A549 (cell line): ENCODE results near the gene XPR1. TPM values are rescaled to one million over a fixed set of nuclear protein-coding genes. Genes with fewer than 3 reads are reported as not detected.

Experiments used
- ATAC-seq, 2 experiments: fragments of 200-7000 bp in 1 of 2; fragments of >200 bp in 1 of 2; cut with Nextera tagmentation in 1 of 2; cut with Tn5 transposase in 1 of 2; 3 replicates each; pipeline versions ENCODE4 v1.8.0 to v1.9.1; 2018 to 2020; ENCODE audit warnings: mild to moderate bottlenecking in 1 of 2, moderate library complexity in 1 of 2
- CTCF ChIA-PET: fragments of 300-600 bp; sonication (Branson Sonifier 250); formaldehyde crosslinking; extraction: SDS; loops from one replicate; lab custom pipeline; 2021; ENCODE audit warnings: antibody characterized with exemption, inconsistent platforms; lab: Yijun Ruan, JAX
- POLR2A ChIA-PET: fragments of 350-600 bp; formaldehyde crosslinking; extraction: SDS; loops from one replicate; lab custom pipeline; 2021; ENCODE audit warnings: antibody characterized with exemption, inconsistent platforms; lab: Yijun Ruan, JAX
- DNase-seq, 2 experiments: peaks; one replicate each; pipeline versions ENCODE4 v3.0.0 to v3.0.0-alpha.2; 2011 to 2016; ENCODE audit warnings: low read depth in 1 of 2, low spot score in 1 of 2
- FAIRE-seq: peaks from 2 replicates; lab custom pipeline; 2011; peaks lifted over from hg19 to GRCh38; lab: Jason Lieb, UNC
- H3K27ac ChIP-seq, 2 experiments: fragments of >200 bp; sonication (Bioruptor Twin); formaldehyde crosslinking; 3 replicates each; pipeline ENCODE4 v1.5.1; 2016 to 2017
- H3K4me1 ChIP-seq: fragments of >200 bp; sonication (Bioruptor Twin); formaldehyde crosslinking; 3 replicates; pipeline ENCODE4 v1.6.1; 2016
- H3K4me2 ChIP-seq: fragments of >200 bp; sonication (Bioruptor Twin); formaldehyde crosslinking; 3 replicates; pipeline ENCODE4 v1.6.1; 2016
- H3K4me3 ChIP-seq: fragments of >200 bp; sonication (Bioruptor Twin); formaldehyde crosslinking; 3 replicates; pipeline ENCODE4 v1.5.1; 2016
- H3K9me3 ChIP-seq: fragments of >200 bp; sonication (Bioruptor Twin); formaldehyde crosslinking; 3 replicates; pipeline ENCODE4 v1.6.1; 2016
- BHLHE40 ChIP-seq: IDR thresholded peaks from 2 replicates; pipeline ENCODE4 v1.6.1; 2012; ENCODE audit warnings: low read depth, low read length, inconsistent platforms
- CHD4 ChIP-seq: fragments of 200-600 bp; sonication (generic); IDR thresholded peaks from 2 replicates; pipeline ENCODE4 v1.6.1; 2016; ENCODE audit warnings: antibody characterized with exemption, mild to moderate bottlenecking, borderline replicate concordance
- EHF ChIP-seq: fragments of 250-450 bp; sonication (Bioruptor Pico); IDR thresholded peaks from 2 replicates; pipeline ENCODE4 v1.5.0; 2020; ENCODE audit warnings: mild to moderate bottlenecking
- ELK1 ChIP-seq: fragments of 150-350 bp; IDR thresholded peaks from 2 replicates; pipeline ENCODE4 v1.6.1; 2014; ENCODE audit warnings: low read depth, mild to moderate bottlenecking, low read length
- EP300 ChIP-seq, 2 experiments: fragments of >200 bp; sonication (Bioruptor Twin); formaldehyde crosslinking; IDR thresholded peaks; 2 replicates in 1 of 2; 3 replicates in 1 of 2; pipeline ENCODE4 v1.6.1; 2016 to 2017
- FOSL2 ChIP-seq, 2 experiments: fragments of 450-650 bp in 1 of 2; fragments of >200 bp in 1 of 2; sonication (Bioruptor Twin) in 1 of 2; formaldehyde crosslinking; IDR thresholded peaks; 2 replicates each; pipeline versions ENCODE4 v1.5.0 to v1.6.1; 2016 to 2020; ENCODE audit warnings: mild to moderate bottlenecking in 1 of 2, moderate library complexity in 1 of 2
- HDAC2 ChIP-seq: fragments of 200-600 bp; sonication (generic); IDR thresholded peaks from 2 replicates; pipeline ENCODE4 v1.6.1; 2016
- HES2 ChIP-seq: fragments of >200 bp; sonication (Bioruptor Twin); formaldehyde crosslinking; IDR thresholded peaks from 2 replicates; pipeline ENCODE4 v1.6.1; 2016
- HOXB5 ChIP-seq: fragments of 250-450 bp; sonication (Bioruptor Pico); IDR thresholded peaks from 2 replicates; pipeline ENCODE4 v1.5.0; 2020; ENCODE audit warnings: mild to moderate bottlenecking, moderate library complexity
- KDM1A ChIP-seq: fragments of 200-600 bp; sonication (generic); IDR thresholded peaks from 2 replicates; pipeline ENCODE4 v1.6.1; 2016; ENCODE audit warnings: low read depth, mild to moderate bottlenecking
- KDM5A ChIP-seq: fragments of 200-600 bp; sonication (generic); IDR thresholded peaks from 2 replicates; pipeline ENCODE4 v1.6.1; 2016; ENCODE audit warnings: antibody characterized with exemption, mild to moderate bottlenecking
- MAFK ChIP-seq: fragments of 450-650 bp; IDR thresholded peaks from 2 replicates; pipeline ENCODE4 v1.6.1; 2014; ENCODE audit not compliant: partially characterized antibody
- MAZ ChIP-seq: fragments of 150-350 bp; IDR thresholded peaks from 2 replicates; pipeline ENCODE4 v1.6.1; 2014; ENCODE audit warnings: antibody characterized with exemption, low read depth, low read length, borderline replicate concordance
- NPAS2 ChIP-seq: fragments of 250-450 bp; sonication (Bioruptor Pico); IDR thresholded peaks from 2 replicates; pipeline ENCODE4 v1.8.0; 2022; ENCODE audit warnings: mild to moderate bottlenecking, moderate library complexity, borderline replicate concordance
- NR3C1 ChIP-seq: fragments of >200 bp; sonication (Bioruptor Twin); formaldehyde crosslinking; IDR thresholded peaks from 3 replicates; pipeline ENCODE4 v1.6.1; 2017
- POLR2AphosphoS2 ChIP-seq: conservative IDR thresholded peaks from 2 replicates; pipeline ENCODE4 v1.6.1; 2012; ENCODE audit warnings: low read length, improper control_type of control experiment, inconsistent platforms
- RARB ChIP-seq: fragments of 250-450 bp; sonication (Bioruptor Pico); IDR thresholded peaks from 2 replicates; pipeline ENCODE4 v1.8.0; 2021; ENCODE audit warnings: mild to moderate bottlenecking, moderate library complexity
- RCOR1 ChIP-seq: fragments of 150-350 bp; IDR thresholded peaks from 2 replicates; pipeline ENCODE4 v1.6.1; 2014; ENCODE audit warnings: antibody characterized with exemption, low read length, low read depth
- TFCP2L1 ChIP-seq: fragments of 250-450 bp; sonication (Bioruptor Pico); IDR thresholded peaks from 2 replicates; pipeline ENCODE4 v1.5.0; 2021; ENCODE audit warnings: mild to moderate bottlenecking
- TP53 ChIP-seq: fragments of 250-450 bp; sonication (Bioruptor Pico); IDR thresholded peaks from 2 replicates; pipeline ENCODE4 v1.5.0; 2021; ENCODE audit warnings: mild to moderate bottlenecking, moderate library complexity
- ZC3H11A ChIP-seq: fragments of 450-650 bp; IDR thresholded peaks from 2 replicates; pipeline ENCODE4 v1.6.1; 2014; ENCODE audit warnings: antibody characterized with exemption, mild to moderate bottlenecking
- WGBS: methylation state at CpG from one replicate; pipeline ENCODE4 v1.1.6; 2017; ENCODE audit errors: missing lambda C conversion rate; 5-methylcytosine and 5-hydroxymethylcytosine counted together
- polyA plus RNA-seq, 4 experiments: library from polyadenylated mRNA; depleted of rRNA in 3 of 4; stranded (reverse); fragments of >200 nt; fragmentation: RNase III in 1 of 4; extraction: RNeasy Plus Mini Kit Qiagen cat#74134 plus additional on column Dnase treatment in 1 of 4; gene quantifications; 2 replicates in 3 of 4; 3 replicates in 1 of 4; pipeline ENCODE4 v1.2.3, GENCODE V29; 2011 to 2017
- TF ChIP-seq, protein P1 (sequence below): IDR thresholded peaks from 2 replicates; pipeline ENCODE4 v1.6.1; 2012
- TF ChIP-seq, protein P2 (sequence below): fragments of 250-450 bp; sonication (Bioruptor Pico); IDR thresholded peaks from 2 replicates; pipeline ENCODE4 v1.5.0; 2021; ENCODE audit warnings: mild to moderate bottlenecking, moderate library complexity, borderline replicate concordance

XPR1 gene
- polyA plus RNA-seq, 2 of the 4 experiments (the other 2 are of a cell fraction), result 37.5 to 86.1 TPM

DNA sequence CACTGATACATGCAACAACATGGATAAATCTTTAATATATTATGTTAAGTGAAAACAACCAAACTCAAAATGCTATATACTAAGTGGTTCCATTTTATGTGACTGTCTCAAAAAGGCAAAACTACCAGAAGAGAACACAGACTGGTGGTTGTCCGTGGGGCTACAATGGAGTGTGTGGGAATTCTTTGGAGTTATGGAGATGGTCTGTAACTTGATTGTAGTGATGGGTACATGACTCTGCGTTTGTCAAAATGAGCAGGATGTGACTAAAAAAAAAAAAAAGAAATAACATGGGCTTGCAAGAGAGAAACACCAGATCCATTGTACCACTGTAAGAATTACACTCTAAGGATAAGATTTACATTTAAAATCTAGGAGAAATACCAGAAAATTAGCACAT is 228.7 kb downstream of the XPR1 start:
- Histone ChIP-seq H3K4me1 (peaks cover 12% of the 10 kb centered on the region; the same call in 2 of the 3 replicates), H3K4me3 (no peak overlapping the region), H3K4me2 (no peak overlapping the region), H3K9me3 (no peaks in the 10 kb centered on the region), H3K27ac (no peak overlapping the region)
- ATAC-seq (peak; percentile 52 to 56; a peak in 2 of 6 replicates), FAIRE-seq (no peak), DNase-seq (no peak)
- ChIA-PET CTCF (interaction anchor here (2.4 to 6.4 kb wide), 3 partner anchors 322 to 345 kb away, joined by 6 to 145 read pairs (median 17); no protein-coding TSS in a partner anchor), POLR2A (no interaction called here)
- TF ChIP-seq CHD4 (no peak), HES2 (no peak), NPAS2 (CRISPR knock-in tag) (no peak), RCOR1 (no peak), TP53 (no peak), NR3C1 (no peak), EHF (CRISPR knock-in tag) (no peak)
- TF ChIP-seq, protein P1, sequence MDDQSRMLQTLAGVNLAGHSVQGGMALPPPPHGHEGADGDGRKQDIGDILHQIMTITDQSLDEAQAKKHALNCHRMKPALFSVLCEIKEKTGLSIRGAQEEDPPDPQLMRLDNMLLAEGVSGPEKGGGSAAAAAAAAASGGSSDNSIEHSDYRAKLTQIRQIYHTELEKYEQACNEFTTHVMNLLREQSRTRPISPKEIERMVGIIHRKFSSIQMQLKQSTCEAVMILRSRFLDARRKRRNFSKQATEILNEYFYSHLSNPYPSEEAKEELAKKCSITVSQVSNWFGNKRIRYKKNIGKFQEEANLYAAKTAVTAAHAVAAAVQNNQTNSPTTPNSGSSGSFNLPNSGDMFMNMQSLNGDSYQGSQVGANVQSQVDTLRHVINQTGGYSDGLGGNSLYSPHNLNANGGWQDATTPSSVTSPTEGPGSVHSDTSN, result no peak
- WGBS, result 83% methylated on average over 2 of the region's 2 CpGs

- ChIA-PET CTCF (interaction anchor here (0.7 to 6.4 kb wide), 42 partner anchors 8 to 676 kb away, joined by 3 to 145 read pairs (median 5); partner anchors contain the start of genes ACBD6 and XPR1), POLR2A (interaction anchor here (0.8 kb wide), 1 partner anchor 346 kb away, joined by 3 read pairs; no protein-coding TSS in a partner anchor)
- no peak overlapping the region for H3K4me3 ChIP-seq
- no peaks in the 10 kb centered on the region for H3K9me3 ChIP-seq
- peak overlapping the region; percentile 15; the same call in 1 of the 3 replicates for H3K4me2 ChIP-seq
- no peak for ATAC-seq
- TF ChIP-seq HDAC2 (no peak), ELK1 (no peak), HES2 (no peak), RCOR1 (no peak), MAZ (no peak), TFCP2L1 (CRISPR knock-in tag) (no peak), KDM1A (no peak), FOSL2 (IDR thresholded peaks at IDR 0.05) (no peak), FOSL2 (CRISPR knock-in tag; IDR thresholded peaks at IDR 0.05) (no peak), RARB (no peak), KDM5A (no peak), ZC3H11A (no peak), BHLHE40 (no peak), MAFK (no peak), POLR2AphosphoS2 (no peak), EP300 (IDR thresholded peaks at IDR 0.05) (no peak), CHD4 (no peak), HOXB5 (CRISPR knock-in tag) (no peak)
- TF ChIP-seq, protein P2, sequence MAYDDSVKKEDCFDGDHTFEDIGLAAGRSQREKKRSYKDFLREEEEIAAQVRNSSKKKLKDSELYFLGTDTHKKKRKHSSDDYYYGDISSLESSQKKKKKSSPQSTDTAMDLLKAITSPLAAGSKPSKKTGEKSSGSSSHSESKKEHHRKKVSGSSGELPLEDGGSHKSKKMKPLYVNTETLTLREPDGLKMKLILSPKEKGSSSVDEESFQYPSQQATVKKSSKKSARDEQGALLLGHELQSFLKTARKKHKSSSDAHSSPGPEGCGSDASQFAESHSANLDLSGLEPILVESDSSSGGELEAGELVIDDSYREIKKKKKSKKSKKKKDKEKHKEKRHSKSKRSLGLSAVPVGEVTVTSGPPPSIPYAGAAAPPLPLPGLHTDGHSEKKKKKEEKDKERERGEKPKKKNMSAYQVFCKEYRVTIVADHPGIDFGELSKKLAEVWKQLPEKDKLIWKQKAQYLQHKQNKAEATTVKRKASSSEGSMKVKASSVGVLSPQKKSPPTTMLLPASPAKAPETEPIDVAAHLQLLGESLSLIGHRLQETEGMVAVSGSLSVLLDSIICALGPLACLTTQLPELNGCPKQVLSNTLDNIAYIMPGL (CRISPR knock-in tag), result no peak
- TF ChIP-seq, protein P1, result no peak
- WGBS, result 14% methylated on average over 1 of the region's 1 CpG
- no peak overlapping the region; a peak in 1 of 6 replicates for H3K27ac ChIP-seq
- no peak for DNase-seq
- peaks cover 12% of the 10 kb centered on the region; the same call in 2 of the 3 replicates for H3K4me1 ChIP-seq
- no peak for FAIRE-seq
Measured at GRCh38 chr1:180862305-180862704, 230.5 kb downstream of the XPR1 start.
